Smooth muscle cell (in vitro differentiated cells): ENCODE measurements around the gene NCOA7. TPM values are rescaled to one million over a fixed set of nuclear protein-coding genes. Genes with fewer than 3 reads are reported as not detected.

Experiments used
- DNase-seq: peaks from one replicate; lab custom pipeline; 2025; ENCODE audit not compliant: unreplicated experiment; lab: John Stamatoyannopoulos, UW
- H2AFZ ChIP-seq: fragments of 200-600 bp; sonication (generic); 2 replicates; pipeline ENCODE4 v1.6.0; 2016; ENCODE audit warnings: antibody characterized with exemption, low read depth, mild to moderate bottlenecking
- H3F3A ChIP-seq: fragments of 200-600 bp; sonication (generic); 2 replicates; pipeline ENCODE4 v1.6.0; 2017; ENCODE audit warnings: antibody characterized with exemption, low read depth
- H3K27ac ChIP-seq: fragments of 200-600 bp; sonication (generic); 2 replicates; pipeline ENCODE4 v1.5.1; 2016; ENCODE audit warnings: low read depth, mild to moderate bottlenecking
- H3K27me3 ChIP-seq: fragments of 200-600 bp; sonication (generic); 2 replicates; pipeline ENCODE4 v1.6.1; 2016; ENCODE audit warnings: low read depth, mild to moderate bottlenecking
- H3K36me3 ChIP-seq: fragments of 200-600 bp; sonication (generic); 2 replicates; pipeline ENCODE4 v1.5.1; 2016; ENCODE audit warnings: low read depth
- H3K4me1 ChIP-seq: fragments of 200-600 bp; sonication (generic); 2 replicates; pipeline ENCODE4 v1.5.1; 2016; ENCODE audit warnings: low read depth
- H3K4me2 ChIP-seq: fragments of 200-600 bp; sonication (generic); 2 replicates; pipeline ENCODE4 v1.6.0; 2016; ENCODE audit warnings: mild to moderate bottlenecking
- H3K4me3 ChIP-seq: fragments of 200-600 bp; sonication (generic); 2 replicates; pipeline ENCODE4 v1.5.1; 2016; ENCODE audit warnings: mild to moderate bottlenecking
- H3K79me2 ChIP-seq: fragments of 200-600 bp; sonication (generic); 2 replicates; pipeline ENCODE4 v1.6.0; 2016; ENCODE audit warnings: low read depth, mild to moderate bottlenecking
- H3K9ac ChIP-seq: fragments of 200-600 bp; sonication (generic); 2 replicates; pipeline ENCODE4 v1.6.0; 2016; ENCODE audit warnings: low read depth
- H3K9me3 ChIP-seq: fragments of 200-600 bp; sonication (generic); replicated peaks from 2 replicates; pipeline ENCODE4 v1.5.1; 2016; ENCODE audit warnings: low read depth
- H4K20me1 ChIP-seq: fragments of 200-600 bp; sonication (generic); 2 replicates; pipeline ENCODE4 v1.6.0; 2016; ENCODE audit warnings: low read depth
- WGBS: methylation state at CpG from one replicate; pipeline ENCODE4 v1.1.7; 2016; ENCODE audit warnings: low lambda C conversion rate; 5-methylcytosine and 5-hydroxymethylcytosine counted together
- polyA plus RNA-seq: library from polyadenylated mRNA; unstranded; fragments of >200 nt; fragmentation: Nextera tagmentation; extraction: Ambion mirVana; gene quantifications from 2 replicates; pipeline ENCODE4 v1.2.1, GENCODE V29; 2016
- total RNA-seq: library from RNA; depleted of rRNA; stranded (reverse); fragments of >200 nt; gene quantifications from 2 replicates; pipeline ENCODE4 v1.2.3, GENCODE V29; 2014
- TF ChIP-seq, protein P1 (sequence below): fragments of 200-600 bp; sonication (generic); IDR thresholded peaks from 2 replicates; pipeline ENCODE4 v1.5.1; 2017; ENCODE audit warnings: borderline replicate concordance, mild to moderate bottlenecking, antibody characterized with exemption; ENCODE audit not compliant: insufficient read depth, poor library complexity, severe bottlenecking

NCOA7 gene
- total and polyA plus RNA-seq, 2 experiments from 2014 or later: 38.1 to 44.0 TPM

- H3K9me3 ChIP-seq: no peaks in the 10 kb centered on the region
- DNase-seq: no peak
- no peak overlapping the region for H3K27ac ChIP-seq
- H3K36me3 ChIP-seq: no peaks in the 10 kb centered on the region
- H3K27me3 ChIP-seq: no peaks in the 10 kb centered on the region
- peaks cover 3% of the 10 kb centered on the region for H3F3A ChIP-seq
- TF ChIP-seq, protein P1, sequence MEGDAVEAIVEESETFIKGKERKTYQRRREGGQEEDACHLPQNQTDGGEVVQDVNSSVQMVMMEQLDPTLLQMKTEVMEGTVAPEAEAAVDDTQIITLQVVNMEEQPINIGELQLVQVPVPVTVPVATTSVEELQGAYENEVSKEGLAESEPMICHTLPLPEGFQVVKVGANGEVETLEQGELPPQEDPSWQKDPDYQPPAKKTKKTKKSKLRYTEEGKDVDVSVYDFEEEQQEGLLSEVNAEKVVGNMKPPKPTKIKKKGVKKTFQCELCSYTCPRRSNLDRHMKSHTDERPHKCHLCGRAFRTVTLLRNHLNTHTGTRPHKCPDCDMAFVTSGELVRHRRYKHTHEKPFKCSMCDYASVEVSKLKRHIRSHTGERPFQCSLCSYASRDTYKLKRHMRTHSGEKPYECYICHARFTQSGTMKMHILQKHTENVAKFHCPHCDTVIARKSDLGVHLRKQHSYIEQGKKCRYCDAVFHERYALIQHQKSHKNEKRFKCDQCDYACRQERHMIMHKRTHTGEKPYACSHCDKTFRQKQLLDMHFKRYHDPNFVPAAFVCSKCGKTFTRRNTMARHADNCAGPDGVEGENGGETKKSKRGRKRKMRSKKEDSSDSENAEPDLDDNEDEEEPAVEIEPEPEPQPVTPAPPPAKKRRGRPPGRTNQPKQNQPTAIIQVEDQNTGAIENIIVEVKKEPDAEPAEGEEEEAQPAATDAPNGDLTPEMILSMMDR: no peak
- no peaks in the 10 kb centered on the region for H4K20me1 ChIP-seq
- H3K79me2 ChIP-seq: peaks cover 33% of the 10 kb centered on the region
- WGBS: 95% methylated on average over 4 of the region's 4 CpGs
- H3K4me1 ChIP-seq: no peaks in the 10 kb centered on the region
- no peak overlapping the region for H3K9ac ChIP-seq
- no peak overlapping the region for H3K4me2 ChIP-seq
- H3K4me3 ChIP-seq: no peak overlapping the region
- no peak overlapping the region for H2AFZ ChIP-seq
Observed at GRCh38 chr6:125806813-125807212, 16.1 kb downstream of the NCOA7 start.

- H3K27me3 ChIP-seq: no peaks in the 10 kb centered on the region
- no peaks in the 10 kb centered on the region for H4K20me1 ChIP-seq
- H3F3A ChIP-seq: peaks cover 7% of the 10 kb centered on the region
- H3K79me2 ChIP-seq: peaks cover 29% of the 10 kb centered on the region
- no peak for DNase-seq
- no peak overlapping the region for H3K4me3 ChIP-seq
- 85% methylated on average over 4 of the region's 4 CpGs for WGBS
- no peak overlapping the region for H2AFZ ChIP-seq
- H3K36me3 ChIP-seq: no peaks in the 10 kb centered on the region
- no peak overlapping the region for H3K27ac ChIP-seq
- TF ChIP-seq, protein P1: no peak
- no peak overlapping the region for H3K4me2 ChIP-seq
- H3K9me3 ChIP-seq: no peaks in the 10 kb centered on the region
- H3K4me1 ChIP-seq: no peaks in the 10 kb centered on the region
- no peak overlapping the region for H3K9ac ChIP-seq
Observed at GRCh38 chr6:125807293-125807692, 16.5 kb downstream of the NCOA7 start.

GRCh38 chr6:125808060-125808459 lies 17.3 kb downstream of the NCOA7 start:
- Histone ChIP-seq H3K4me2 (no peak overlapping the region), H4K20me1 (no peaks in the 10 kb centered on the region), H3K27me3 (no peaks in the 10 kb centered on the region), H3K27ac (no peak overlapping the region), H3K9ac (no peak overlapping the region), H2AFZ (no peak overlapping the region), H3K9me3 (no peaks in the 10 kb centered on the region), H3K79me2 (peaks cover 26% of the 10 kb centered on the region), H3F3A (peaks cover 7% of the 10 kb centered on the region), H3K36me3 (no peaks in the 10 kb centered on the region), H3K4me3 (no peak overlapping the region), H3K4me1 (no peaks in the 10 kb centered on the region)
- TF ChIP-seq, protein P1: no peak
- no peak for DNase-seq
- WGBS: 50% methylated on average over 4 of the region's 4 CpGs

DNA sequence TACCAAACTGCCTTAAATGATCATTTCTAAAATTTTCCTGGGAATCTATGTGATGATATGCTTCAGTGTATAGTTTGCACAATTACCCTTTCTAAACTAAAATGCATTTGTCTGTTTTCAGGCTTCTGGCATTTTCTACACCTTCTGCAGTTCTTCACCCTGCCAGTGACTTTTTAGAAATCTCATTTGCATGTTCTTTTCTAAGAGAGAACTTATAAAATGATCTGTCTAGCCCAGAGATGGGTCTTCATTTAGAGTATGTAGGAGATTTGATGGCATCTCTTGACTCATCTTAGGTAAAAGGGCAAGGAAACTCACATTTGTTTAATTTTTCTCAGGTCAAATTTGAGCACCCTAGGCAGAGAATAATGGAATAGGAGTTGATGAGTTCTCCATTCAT lies 17.8 kb downstream of the NCOA7 start:
- no peak overlapping the region for H3K4me3 ChIP-seq
- H3K9ac ChIP-seq: no peak overlapping the region
- no peaks in the 10 kb centered on the region for H4K20me1 ChIP-seq
- no peak for DNase-seq
- H3K4me1 ChIP-seq: no peaks in the 10 kb centered on the region
- H3K27me3 ChIP-seq: no peaks in the 10 kb centered on the region
- no peak overlapping the region for H3K27ac ChIP-seq
- no peaks in the 10 kb centered on the region for H3K9me3 ChIP-seq
- peaks cover 7% of the 10 kb centered on the region for H3F3A ChIP-seq
- no peak overlapping the region for H2AFZ ChIP-seq
- no peaks in the 10 kb centered on the region for H3K36me3 ChIP-seq
- no peak overlapping the region for H3K4me2 ChIP-seq
- H3K79me2 ChIP-seq: peaks cover 29% of the 10 kb centered on the region
- TF ChIP-seq, protein P1: no peak
